KOPT-K1 (cell line): ENCODE data around the gene HBM.
"Not testable (repeated sequence)": the region's sequence is repeated elsewhere in the genome, so short reads cannot be mapped to it uniquely, and the experiment has no call there.

Source experiments
- H3K27ac ChIP-seq: fragments of 200-600 bp; sonication (generic); 2 replicates; pipeline ENCODE4 v1.5.1; 2016; ENCODE audit warnings: antibody characterized with exemption, mild to moderate bottlenecking, low read depth, low read length; ENCODE audit not compliant: poor library complexity, severe bottlenecking
- H3K36me3 ChIP-seq: fragments of 200-600 bp; sonication (generic); 2 replicates; pipeline ENCODE4 v1.5.1; 2017; ENCODE audit warnings: antibody characterized with exemption, mild to moderate bottlenecking, low read length, moderate library complexity; ENCODE audit not compliant: insufficient read depth
- H3K9me3 ChIP-seq: fragments of 200-600 bp; sonication (generic); 2 replicates; pipeline ENCODE4 v1.5.1; 2017; ENCODE audit warnings: antibody characterized with exemption, low read length, mild to moderate bottlenecking; ENCODE audit not compliant: insufficient read depth, poor library complexity, severe bottlenecking

The HBM gene

GRCh38 chr16:159136-159849, 6.5 kb upstream of the HBM start:
- Histone ChIP-seq H3K27ac (no peak overlapping the region), H3K36me3 (no peaks in the 10 kb centered on the region), H3K9me3 (no peaks in the 10 kb centered on the region)

GRCh38 chr16:160242-160641, 5.5 kb upstream of the HBM start:
- not testable (repeated sequence) for H3K9me3 ChIP-seq, H3K27ac ChIP-seq, H3K36me3 ChIP-seq

- no peak overlapping the region for H3K27ac ChIP-seq
- no peaks in the 10 kb centered on the region for H3K36me3 ChIP-seq
- H3K9me3 ChIP-seq: no peaks in the 10 kb centered on the region
Measured at GRCh38 chr16:160691-161190, 5.0 kb upstream of the HBM start.

GRCh38 chr16:162271-162991, 3.3 kb upstream of the HBM start:
- H3K36me3 ChIP-seq: no peaks in the 10 kb centered on the region
- H3K9me3 ChIP-seq: no peaks in the 10 kb centered on the region
- no peak overlapping the region for H3K27ac ChIP-seq

GRCh38 chr16:163139-163538, 2.6 kb upstream of the HBM start:
- not testable (repeated sequence) for H3K36me3 ChIP-seq, H3K27ac ChIP-seq, H3K9me3 ChIP-seq

- not testable (repeated sequence) for H3K27ac ChIP-seq, H3K9me3 ChIP-seq, H3K36me3 ChIP-seq
Measured at GRCh38 chr16:163696-164095, 2.1 kb upstream of the HBM start.

- not testable (repeated sequence) for H3K27ac ChIP-seq, H3K9me3 ChIP-seq, H3K36me3 ChIP-seq
Measured at GRCh38 chr16:164134-164823, 1.5 kb upstream of the HBM start.

GRCh38 chr16:164827-165538, 795 bp upstream of the HBM start:
- H3K36me3 ChIP-seq: no peaks in the 10 kb centered on the region
- no peak overlapping the region for H3K27ac ChIP-seq
- H3K9me3 ChIP-seq: no peaks in the 10 kb centered on the region

GRCh38 chr16:166375-167121, 770 bp downstream of the HBM start:
- Histone ChIP-seq H3K36me3 (no peaks in the 10 kb centered on the region), H3K27ac (no peak overlapping the region), H3K9me3 (no peaks in the 10 kb centered on the region)

GRCh38 chr16:167122-167690, 1.4 kb downstream of the HBM start:
- no peaks in the 10 kb centered on the region for H3K9me3 ChIP-seq
- no peaks in the 10 kb centered on the region for H3K36me3 ChIP-seq
- H3K27ac ChIP-seq: no peak overlapping the region

- H3K27ac ChIP-seq: no peak overlapping the region
- no peaks in the 10 kb centered on the region for H3K9me3 ChIP-seq
- no peaks in the 10 kb centered on the region for H3K36me3 ChIP-seq
Measured at GRCh38 chr16:168424-168823, 2.6 kb downstream of the HBM start.

- Histone ChIP-seq H3K9me3 (no peaks in the 10 kb centered on the region), H3K36me3 (no peaks in the 10 kb centered on the region), H3K27ac (no peak overlapping the region)
Measured at GRCh38 chr16:169014-169413, 3.2 kb downstream of the HBM start.

- H3K9me3 ChIP-seq, H3K27ac ChIP-seq, H3K36me3 ChIP-seq: not testable (repeated sequence)
Measured at GRCh38 chr16:170088-170507, 4.3 kb downstream of the HBM start.

- Histone ChIP-seq H3K36me3 (no peaks in the 10 kb centered on the region), H3K27ac (no peak overlapping the region), H3K9me3 (no peaks in the 10 kb centered on the region)
Measured at GRCh38 chr16:170788-171187, 5.0 kb downstream of the HBM start.
